HG02759 (cell line): ENCODE results near the gene ASB3.
A peak's percentile ranks its signal among the peaks of the same experiment; 100 is the strongest.
"Not testable (repeated sequence)": the region's sequence is repeated elsewhere in the genome, so short reads cannot be mapped to it uniquely, and the experiment has no call there.

Experiments
- ATAC-seq: cut with Tn5 transposase; IDR thresholded peaks from one replicate; pipeline ENCODE4 v1.9.1; 2021; ENCODE audit warnings: mild to moderate bottlenecking, moderate library complexity; ENCODE audit not compliant: unreplicated experiment

The ASB3 gene

DNA sequence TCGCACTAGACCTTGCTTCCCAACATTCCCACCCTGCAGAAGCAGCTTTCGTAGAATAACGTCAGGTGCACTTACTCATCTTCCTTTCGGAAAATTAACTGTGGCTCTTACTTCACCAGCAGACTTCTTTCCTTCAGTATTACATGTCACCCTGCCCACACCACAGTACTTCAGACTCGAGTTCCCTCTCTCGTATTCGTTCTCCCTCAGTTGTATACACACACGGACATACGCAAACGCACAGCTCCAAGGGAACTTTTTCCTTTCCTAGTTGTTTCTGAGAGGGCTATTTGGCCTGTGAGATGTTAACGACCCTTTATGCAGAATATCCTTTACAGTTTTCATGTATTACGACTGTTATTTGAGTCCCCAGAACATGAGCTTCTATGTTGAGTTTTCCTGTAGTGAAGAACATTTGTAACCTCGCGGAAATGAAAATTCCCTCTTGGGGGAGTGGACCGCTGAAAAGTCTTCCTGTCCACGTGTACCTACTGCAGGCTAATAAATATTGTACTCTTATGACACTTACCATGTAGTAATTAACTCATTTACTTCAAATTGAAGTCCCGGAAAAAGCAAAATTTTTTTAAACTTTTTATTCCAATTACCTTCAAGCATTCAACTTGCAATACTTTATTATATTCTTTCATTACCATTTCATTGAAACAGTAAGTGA is 999 bp upstream of the ASB3 start:
- peak; percentile 1 for ATAC-seq

DNA sequence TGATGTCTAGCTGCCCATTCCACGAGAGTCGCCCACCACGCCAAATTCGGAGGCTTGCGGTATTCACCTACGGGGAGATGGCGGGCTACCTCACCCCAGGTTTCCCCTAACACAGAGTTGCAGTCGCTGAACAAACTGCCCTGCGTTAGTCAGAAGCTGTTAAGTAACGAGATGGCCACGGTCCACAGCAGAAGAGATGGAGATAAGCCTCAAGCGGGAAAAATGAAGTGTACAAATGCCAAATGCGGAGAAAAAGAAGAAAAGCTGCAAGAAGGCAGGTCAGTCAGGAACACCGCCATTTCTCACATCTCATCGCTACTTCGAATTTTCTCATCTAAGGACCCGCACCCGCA is 425 bp downstream of the ASB3 start:
- ATAC-seq: peak; percentile 11

DNA sequence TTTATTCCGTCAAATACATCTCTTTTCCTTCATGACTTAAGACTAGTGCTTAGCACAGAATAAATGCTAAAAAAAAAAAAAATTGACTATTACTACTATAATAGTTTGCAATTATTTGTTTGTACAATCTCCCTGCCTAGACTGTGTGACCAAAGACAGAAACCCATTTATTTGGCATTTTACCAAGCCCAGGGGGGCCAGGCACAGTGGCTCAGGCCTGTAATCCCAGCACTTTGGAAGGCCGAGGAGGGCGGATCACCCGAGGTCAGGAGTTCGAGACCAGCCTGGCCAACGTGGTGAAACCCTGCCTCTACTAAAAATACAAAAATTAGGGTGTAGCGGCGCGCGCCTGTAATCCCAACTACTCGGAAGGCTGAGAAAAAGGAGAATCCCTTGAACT is 1.4 kb downstream of the ASB3 start:
- no peak for ATAC-seq

DNA sequence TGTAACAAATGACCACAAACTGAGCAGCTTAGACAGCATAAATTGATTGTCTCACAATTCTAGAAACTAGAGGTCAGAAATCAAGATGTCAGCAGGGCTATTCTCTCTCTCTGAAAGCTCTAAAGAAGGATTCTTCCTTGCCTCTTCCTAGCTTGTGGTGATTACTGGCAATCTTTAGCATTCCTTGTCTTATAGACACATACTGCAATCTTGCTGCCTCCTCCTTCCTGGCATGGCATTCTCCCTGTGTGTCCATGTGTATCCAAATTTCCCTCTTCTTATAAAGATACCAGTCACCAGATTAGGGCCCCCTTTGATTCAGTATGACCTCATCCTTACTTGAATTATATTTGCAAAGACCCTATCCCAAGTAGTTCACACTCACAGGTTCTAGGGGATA is 2.3 kb downstream of the ASB3 start:
- no peak for ATAC-seq

DNA sequence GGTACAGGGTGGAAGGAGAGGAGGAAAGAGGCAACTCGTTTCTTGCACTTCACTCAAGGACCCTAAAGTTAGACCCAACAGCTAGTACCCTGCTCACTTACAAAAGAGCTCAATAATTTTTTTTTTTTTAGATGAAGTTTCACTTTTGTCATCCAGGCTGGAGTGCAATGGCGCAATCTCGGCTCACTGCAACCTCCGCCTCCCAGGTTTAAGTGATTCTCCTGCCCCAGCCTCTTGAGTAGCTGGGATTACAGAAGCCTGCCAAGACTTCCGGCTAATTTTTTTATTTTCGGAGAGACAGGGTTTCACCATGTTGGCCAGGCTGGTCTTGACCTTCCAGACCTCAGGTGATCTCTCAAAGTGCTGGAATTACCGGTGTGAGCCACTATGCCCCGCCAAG is 4.1 kb downstream of the ASB3 start:
- ATAC-seq: no peak

DNA sequence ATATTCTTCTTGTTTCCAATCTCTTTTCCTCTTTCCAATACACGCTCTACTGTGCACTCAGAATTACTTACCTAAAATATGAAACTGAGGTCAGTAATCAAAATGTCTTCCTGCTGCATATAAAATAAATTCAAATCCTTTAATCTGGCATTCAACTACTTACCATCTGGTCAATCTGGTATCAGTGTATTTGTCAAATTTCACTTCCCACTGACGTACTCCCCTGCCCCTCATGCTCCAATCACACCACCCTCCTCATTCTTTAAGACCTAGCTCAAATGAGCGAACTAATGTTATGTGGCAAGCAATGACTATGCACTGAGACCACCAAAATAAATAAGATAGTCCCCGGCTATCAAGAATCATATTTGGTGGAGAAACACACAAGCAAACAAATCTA is 6.7 kb downstream of the ASB3 start:
- no peak for ATAC-seq

DNA sequence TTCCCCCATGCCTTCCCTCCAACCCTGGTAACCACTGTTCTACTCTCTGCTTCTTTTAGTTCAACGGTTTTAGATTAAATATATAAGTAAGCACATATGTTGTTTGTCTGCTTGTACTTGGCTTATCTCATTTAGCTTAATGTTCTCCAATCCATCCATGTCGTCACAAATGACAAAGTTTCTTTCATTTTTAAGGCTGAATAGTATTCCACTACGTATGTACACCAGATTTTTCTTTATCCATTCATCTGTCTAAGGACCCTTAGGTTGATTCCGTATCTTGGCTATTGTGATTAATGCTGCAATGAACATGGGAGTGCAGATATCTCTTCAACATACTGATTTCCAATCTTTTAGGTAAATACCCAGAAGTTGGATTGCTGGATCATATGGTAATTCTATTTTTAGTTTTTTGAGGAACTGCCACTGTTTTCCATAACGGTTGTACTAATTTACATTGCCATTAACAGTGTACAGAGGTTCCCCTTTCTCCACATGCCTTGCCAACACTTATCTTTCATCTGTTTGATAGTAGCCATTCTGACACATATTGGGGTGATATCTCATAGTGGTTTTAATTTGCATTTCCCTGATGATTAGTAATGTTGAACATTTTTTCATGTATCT is 8.1 kb downstream of the ASB3 start:
- no peak for ATAC-seq

DNA sequence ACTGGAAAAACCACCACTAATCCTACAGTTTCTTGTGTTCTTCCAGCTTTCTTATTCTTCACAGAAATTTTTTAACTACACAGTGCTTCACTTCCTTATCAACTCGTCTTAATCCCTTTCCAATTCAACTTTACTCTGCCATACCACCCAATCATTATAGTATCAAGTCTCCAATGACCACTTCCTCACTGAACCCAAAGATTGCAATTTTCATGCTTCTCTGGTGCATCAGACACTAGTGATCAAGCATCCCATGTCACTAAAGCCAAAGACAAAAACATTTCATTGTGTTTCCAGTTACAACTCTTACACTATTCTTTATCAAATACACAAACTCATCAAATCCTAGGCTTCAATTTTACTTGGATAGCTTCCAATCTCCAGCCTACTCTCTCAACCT is 9.6 kb downstream of the ASB3 start:
- ATAC-seq: no peak

DNA sequence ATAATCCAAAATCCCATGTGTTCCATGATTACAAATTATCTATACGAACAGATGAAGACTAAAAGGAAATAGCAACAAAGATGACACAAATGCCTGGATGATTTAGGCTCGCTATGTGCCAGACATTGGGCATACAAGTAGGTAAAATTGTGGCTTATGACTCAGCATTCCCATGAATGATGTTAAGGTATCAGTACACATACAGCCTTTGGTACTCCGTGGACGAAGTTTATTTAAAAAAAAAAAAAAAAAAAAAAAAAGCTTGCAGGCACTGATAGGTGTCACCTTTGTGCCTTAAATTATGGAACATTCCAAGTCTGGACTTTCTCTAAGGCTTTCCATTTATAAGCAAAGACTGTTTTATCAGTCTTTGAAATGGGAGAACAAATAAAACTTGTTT is 16.5 kb downstream of the ASB3 start:
- no peak for ATAC-seq

DNA sequence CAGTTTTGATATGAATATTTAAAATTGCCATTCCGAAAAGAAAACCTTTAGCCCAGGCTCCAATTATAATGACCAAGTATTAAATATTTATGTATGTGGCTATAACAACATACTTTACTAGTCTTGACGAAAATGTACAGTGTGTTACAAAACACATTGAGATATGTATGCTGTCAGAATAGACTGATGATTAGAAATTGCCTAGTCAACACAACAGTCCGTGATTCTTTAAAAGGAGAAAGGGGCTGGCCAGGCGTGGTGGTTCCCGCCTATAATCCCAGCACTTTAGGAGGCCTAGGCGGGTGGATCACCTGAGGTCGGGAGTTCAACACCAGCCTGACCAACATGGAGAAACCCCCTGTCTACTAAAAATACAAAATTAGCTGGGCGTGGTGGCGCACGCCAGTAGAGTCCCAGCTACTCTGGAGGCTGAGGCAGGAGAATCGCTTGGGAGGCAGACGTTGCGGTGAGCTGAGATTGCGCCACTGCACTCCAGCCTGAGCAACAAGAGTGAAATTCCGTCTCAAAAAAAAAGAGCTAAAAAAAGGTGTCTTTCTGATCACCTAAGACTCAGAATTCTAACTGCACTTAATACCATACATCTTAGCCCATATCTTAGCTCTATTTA is 17.3 kb downstream of the ASB3 start:
- no peak for ATAC-seq

DNA sequence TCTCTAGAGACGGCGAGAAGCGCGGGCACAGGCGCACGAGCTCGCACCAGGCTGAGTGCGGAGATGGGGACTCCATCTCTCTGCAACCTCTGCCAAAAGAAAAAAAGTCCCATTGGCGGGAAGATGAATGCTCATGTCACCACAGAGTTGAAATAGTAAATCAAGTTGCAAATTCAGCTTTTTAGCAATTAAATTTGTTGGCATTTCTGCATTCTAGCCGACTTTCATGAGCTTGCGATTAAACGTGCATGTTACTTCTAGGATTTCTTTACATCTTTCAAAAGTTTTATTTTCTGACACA is 18.6 kb downstream of the ASB3 start:
- peak; percentile 53 for ATAC-seq

DNA sequence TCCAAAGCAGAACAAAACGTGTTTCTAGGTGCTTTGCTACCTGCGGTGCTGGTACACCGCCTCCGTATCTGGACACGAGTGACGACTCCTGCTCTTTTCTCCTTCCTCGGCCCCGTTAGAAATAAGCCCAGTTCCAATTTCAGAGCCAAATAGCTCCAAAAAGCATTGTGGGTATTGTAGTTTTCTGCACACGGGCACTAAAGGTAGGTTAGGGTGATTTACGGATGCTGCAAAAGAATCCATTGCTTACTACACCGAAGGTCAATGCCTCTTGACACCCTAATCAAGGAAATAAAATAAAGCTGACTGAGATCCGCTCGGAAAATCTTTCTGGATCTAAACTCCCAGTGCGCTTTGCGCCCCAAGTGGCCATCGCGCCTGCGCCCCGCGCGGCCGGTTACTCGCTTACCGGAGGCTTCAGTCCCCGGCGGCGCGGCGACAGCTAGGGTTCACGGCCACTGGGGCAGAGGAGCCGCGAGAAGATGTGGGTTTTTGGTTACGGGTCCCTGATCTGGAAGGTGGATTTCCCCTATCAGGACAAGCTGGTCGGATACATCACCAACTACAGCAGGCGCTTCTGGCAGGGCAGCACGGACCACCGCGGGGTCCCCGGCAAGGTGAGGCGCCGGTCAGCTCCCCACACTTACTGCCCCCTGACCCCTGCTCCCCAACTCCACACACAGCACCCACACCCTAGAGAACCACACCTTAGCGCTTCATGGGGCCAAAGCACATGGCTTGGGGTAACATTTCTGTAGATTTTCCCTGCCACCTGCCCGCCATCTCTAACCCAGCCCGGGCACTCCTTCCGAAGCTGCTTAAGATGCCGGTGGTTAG is 19.1 kb downstream of the ASB3 start, which contains the start of gene CHAC2:
TSS of gene CHAC2 (plus strand) at position 400 of the 837 bp plus-strand sequence. CDS start at position 483, 83 bp downstream.
- peak; percentile 95 for ATAC-seq

DNA sequence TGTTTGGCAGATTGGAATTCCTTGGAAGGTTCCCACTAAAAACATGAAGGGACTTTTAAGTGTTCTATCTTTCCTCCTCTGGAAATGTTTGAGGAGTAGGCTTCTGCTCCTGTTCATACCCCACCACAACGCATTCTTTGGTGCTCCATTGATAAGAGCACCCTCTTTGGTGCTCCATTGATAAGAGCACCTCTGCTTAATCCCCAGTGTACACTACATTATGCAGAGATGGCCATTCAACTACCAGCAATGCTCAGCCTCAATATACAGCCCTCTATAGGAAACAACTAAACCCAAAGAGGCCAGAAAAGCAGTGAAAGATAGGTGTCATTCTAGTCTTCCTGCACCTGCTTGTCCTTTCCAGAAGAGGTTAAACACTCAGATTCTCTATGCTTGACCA is 21.0 kb downstream of the ASB3 start:
- no peak for ATAC-seq

DNA sequence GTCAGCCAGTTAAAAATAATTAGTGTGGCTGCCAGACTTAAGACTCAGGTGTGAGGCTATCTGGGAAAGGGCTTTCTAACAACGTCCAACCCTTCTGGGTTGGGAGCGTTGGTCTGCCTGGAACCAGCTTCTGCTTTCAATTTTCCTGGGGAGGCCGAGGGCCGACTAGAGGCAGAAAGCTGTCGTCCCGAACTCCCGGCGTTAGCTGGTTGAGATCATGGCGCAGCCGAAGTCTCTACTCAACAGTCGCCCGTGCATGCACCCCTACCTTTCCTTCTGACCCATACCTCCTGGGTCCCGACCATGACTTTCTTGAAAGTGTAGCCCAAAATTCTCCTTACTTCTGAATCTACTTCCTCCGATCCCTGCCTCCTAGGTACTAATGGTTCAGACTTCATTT is 29.5 kb downstream of the ASB3 start:
- not testable (repeated sequence) for ATAC-seq

DNA sequence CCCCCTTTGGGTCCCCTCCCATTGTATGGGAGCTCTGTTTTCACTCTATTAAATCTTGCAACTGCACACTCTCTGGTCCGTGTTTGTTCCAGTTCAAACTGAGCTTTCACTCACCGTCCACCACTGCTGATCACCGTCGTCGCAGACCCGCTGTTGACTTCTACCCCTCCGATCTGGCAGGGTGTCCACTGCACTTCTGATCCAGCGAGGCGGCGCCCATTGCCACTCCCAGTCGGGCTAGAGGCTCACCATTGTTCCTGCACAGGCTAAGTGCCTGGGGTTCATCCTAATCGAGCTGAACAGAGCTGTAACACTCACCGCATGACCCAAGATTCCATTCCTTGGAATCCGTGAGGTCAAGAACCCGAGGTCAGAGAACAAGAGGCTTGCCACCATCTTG is 30.1 kb downstream of the ASB3 start:
- ATAC-seq: no peak

DNA sequence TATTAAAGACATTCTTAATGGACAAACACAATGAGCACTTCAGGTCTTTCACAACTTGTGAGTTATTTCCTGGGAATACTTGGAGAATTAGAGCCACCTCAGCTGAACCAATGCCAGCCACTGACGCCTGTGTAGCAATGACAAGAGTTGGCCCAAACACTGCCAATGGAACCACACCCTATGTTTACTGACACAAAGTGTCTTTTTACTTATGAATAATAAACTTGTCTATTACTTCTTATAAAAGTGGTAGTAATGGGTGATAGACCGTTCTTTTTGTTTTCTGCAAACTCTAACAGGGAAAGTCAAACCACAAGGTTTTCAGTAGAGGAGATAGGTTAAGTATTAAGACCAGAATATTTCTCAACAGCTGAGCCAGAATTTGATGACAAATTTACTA is 31.6 kb downstream of the ASB3 start:
- ATAC-seq: no peak

DNA sequence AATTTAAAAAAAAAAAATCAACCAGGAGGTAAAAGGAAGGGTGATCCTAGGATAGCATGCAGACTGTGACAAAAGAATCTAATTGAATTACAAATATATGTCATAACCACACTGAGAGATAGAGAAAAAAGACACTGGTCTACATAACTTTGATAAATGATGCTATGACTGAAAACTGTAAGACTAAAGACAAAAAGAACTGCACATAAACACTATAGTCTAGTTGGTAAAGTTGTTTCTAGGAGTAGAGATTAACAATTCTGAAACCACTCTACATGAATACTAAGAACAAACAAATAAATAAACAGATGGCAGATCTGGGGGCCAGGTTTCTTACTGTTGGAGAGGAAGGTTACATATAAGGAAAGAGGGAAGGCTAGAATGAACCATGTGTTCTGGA is 33.7 kb downstream of the ASB3 start:
- ATAC-seq: no peak

DNA sequence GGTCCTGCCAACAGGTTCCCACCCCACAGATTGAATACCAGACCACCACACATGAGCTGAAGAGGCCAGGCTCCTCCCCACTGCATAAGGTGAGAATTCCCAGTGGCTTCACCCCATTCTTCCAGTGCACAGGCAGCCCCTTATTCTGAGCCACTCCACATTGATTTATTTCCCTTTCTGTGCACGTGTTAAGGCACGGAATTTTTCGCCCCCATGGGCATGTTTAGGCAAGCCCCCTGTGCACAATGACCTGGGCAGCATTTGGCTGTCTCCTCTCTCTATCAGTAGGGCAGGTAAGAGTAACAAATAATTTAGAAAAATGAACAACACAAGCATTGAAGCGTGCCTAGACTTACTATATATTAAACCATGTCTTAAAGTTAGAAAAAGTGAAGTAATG is 34.4 kb downstream of the ASB3 start:
- ATAC-seq: no peak

DNA sequence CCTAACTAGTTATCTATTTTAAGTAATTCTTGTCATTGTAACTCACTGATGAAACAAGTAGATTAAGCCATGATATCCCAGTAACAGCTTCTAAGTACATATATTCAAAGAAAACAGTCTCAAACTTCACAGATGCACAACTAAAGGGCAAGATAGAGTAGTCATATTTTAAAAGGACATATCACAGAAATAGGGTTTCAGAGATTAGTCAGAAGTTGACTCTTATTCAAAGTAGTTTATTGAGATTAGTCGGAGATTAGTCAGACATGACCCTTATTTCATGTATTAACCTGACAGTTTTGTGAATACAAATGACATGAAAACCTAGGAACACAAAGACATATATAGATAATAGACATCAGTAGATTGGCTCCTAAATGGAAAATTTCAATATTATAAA is 35.0 kb downstream of the ASB3 start:
- ATAC-seq: peak; percentile 88

DNA sequence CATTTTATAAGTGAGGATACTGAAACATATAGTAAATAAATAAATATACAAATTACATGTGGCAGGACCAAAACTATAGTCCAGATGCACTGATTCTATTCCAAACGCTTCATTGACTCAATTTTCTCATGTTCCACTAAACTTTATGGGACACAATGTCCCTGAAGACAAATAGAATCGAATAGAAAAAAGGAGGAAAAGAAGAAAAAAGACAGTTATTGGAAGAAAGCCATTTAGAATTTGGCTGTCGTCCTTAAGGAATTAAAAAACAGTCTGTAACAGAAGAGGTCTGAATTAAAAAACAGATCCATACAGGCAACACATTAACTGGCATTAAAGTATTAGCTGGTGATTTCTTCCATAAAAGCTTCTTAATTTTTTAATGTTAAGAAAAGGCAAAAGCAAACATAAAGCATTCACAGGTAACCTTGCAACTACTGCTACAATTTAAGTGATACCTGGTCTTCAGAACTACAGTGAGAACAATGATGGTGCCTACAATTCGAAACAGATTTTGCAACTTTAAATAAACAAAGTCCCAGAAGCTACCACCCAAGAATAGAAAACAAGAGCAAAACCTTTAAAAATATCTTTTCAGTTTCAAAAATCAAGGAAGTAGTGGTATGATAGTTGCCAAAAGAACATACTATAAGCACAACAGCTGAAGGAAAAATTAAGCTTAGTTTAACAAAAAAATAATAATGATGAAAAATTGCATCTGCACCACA is 36.5 kb downstream of the ASB3 start:
- ATAC-seq: no peak

DNA sequence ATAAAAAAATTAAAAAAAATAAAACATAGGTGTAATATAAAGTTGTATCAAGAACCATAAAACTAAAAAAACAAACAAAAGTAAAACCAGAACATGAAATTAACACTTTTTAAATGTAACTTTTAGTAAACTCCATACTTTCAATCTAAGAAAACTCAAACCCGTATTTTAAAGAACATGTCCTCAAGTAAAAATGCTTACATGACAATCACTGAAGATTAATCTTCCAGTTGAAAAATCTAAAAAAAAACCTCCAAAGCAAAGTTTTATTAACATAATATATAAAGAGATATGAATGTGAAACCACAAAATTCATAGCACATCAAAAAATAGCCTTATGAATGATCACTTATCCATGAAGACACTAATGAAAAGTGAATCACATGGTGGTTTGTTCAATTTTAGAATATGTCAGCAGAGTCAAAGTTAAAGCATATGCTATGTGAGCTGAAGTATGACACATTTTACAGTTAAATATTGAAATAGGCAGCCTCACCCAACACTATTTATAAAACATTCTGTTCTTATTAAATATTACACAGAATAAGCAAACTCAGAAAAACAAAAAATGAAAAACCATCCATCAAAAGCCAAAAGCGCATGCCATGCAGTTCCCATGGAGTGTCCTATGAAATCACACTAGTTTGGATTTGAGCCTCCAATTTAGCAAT is 42.2 kb downstream of the ASB3 start:
- no peak for ATAC-seq
